ENCODE data around the gene HTR2A. TPM values are rescaled to one million over a fixed set of nuclear protein-coding genes. Genes with fewer than 3 reads are reported as not detected.

HTR2A gene
- total and polyA plus RNA-seq, 2 donors (not counting 3 experiments of a cell fraction or from before 2014, with no cell fraction given) = not detected

DNA sequence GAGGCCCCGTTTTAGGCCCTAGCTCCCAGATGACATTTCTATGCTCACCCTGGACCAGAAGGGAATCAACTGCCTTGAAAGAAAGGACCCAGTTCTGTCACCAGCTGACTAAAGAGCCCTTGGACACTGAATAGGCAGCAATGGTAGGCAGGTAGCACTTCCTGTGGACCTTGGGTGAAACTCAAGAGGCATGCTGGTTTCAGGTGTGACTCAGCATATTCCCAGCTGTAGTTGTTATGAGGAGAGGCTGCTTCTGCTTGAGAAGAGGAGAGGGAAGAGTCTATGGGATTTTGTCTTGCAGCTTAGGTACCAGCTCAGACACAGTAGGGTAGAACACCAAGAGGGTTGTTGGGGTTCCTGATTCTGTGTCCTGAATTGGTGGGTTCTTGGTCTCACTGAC, 37.9 kb upstream of the HTR2A start:
- dilution Hi-C loops (cut with MboI; ENCODE audit: extremely low pct_ligation_motif_present, low sequenced_read_pairs) (no loop called here), intact Hi-C loops (cut with micrococcal nuclease) (no loop called here)
- peaks cover 5% of the 10 kb centered on the region for H3K9me3 ChIP-seq (replicated peaks; ENCODE audit: control insufficient read depth, insufficient read depth, low read length)
- FAIRE-seq = no peak
- no peak overlapping the region for H3K27ac ChIP-seq (ENCODE audit: insufficient read depth, low read depth, low read length)
- DNase-seq (ENCODE audit: low read depth, low spot score) = no peak
- no peaks in the 10 kb centered on the region for H3K79me2 ChIP-seq (ENCODE audit: control insufficient read depth, insufficient read depth, low read length)
- BruUV-seq (replicated peaks) = no TSS peak
- no peaks in the 10 kb centered on the region for H3K9me1 ChIP-seq (replicated peaks; ENCODE audit: control insufficient read depth, extremely low read depth, insufficient read depth, low read length)
- no peaks in the 10 kb centered on the region for H3K27me3 ChIP-seq (ENCODE audit: control insufficient read depth in 2 of 2, insufficient read depth in 2 of 2, low read length in 2 of 2)
- POLR2A ChIA-PET = no interaction called here
- no peaks in the 10 kb centered on the region for H3K4me1 ChIP-seq (ENCODE audit: control insufficient read depth, extremely low read depth, insufficient read depth, low read length)
- no peaks in the 10 kb centered on the region for H3K36me3 ChIP-seq (ENCODE audit: control insufficient read depth in 2 of 2, extremely low read depth in 1 of 2, insufficient read depth in 2 of 2, low read length in 2 of 2)
- no peak overlapping the region for H2AFZ ChIP-seq (ENCODE audit: low read depth, low read length)
- no peak overlapping the region for H3K4me3 ChIP-seq (replicated peaks in 1 of 3; ENCODE audit: insufficient read depth in 1 of 3, low read depth in 1 of 3, low read length in 3 of 3)
- no peak overlapping the region for H3K4me2 ChIP-seq (ENCODE audit: insufficient read depth, low read length)
- H4K20me1 ChIP-seq (replicated peaks; ENCODE audit: control insufficient read depth, extremely low read depth, insufficient read depth, low read length) = no peaks in the 10 kb centered on the region
- H3K9ac ChIP-seq (replicated peaks; ENCODE audit: extremely low read depth, insufficient read depth, low read length) = no peak overlapping the region
- CTCF ChIA-PET = no interaction called here
- TF ChIP-seq GATA2 (IDR thresholded peaks at IDR 0.05; ENCODE audit: insufficient read depth, insufficient read length, low read depth, low read length) = no peak
- no peak for TF ChIP-seq EZH2 (IDR thresholded peaks at IDR 0.05; ENCODE audit: borderline replicate concordance, low read depth, low read length, severe bottlenecking)
- TF ChIP-seq POLR2AphosphoS5 (IDR thresholded peaks at IDR 0.05; ENCODE audit: insufficient read depth, low read depth, low read length) = no peak
- TF ChIP-seq MYC (IDR thresholded peaks at IDR 0.05; ENCODE audit: low read depth, low read length) = no peak
- TF ChIP-seq JUN (IDR thresholded peaks at IDR 0.05; ENCODE audit: borderline replicate concordance, insufficient read depth, insufficient read length, low read depth) = no peak
- TF ChIP-seq, protein P1, sequence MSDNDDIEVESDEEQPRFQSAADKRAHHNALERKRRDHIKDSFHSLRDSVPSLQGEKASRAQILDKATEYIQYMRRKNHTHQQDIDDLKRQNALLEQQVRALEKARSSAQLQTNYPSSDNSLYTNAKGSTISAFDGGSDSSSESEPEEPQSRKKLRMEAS (IDR thresholded peaks at IDR 0.05; ENCODE audit: insufficient read depth, insufficient read length) = no peak
- TF ChIP-seq POLR2A (IDR thresholded peaks at IDR 0.05; ENCODE audit: low read depth, low read length) = no peak
- no peak for TF ChIP-seq CTCF (IDR thresholded peaks at IDR 0.05; ENCODE audit: extremely low read depth in 1 of 2, insufficient read depth in 1 of 2, low read depth in 1 of 2, low read length in 2 of 2)
- TF ChIP-seq FOS (IDR thresholded peaks at IDR 0.05; ENCODE audit: borderline replicate concordance, insufficient read depth, low read length) = no peak
